HEK293T (cell line): ENCODE data around the gene ABL2.

Experiments used
- CTCF ChIA-PET: fragments of 350-600 bp; formaldehyde crosslinking; extraction: SDS; loops from one replicate; lab custom pipeline; 2021; ENCODE audit warnings: antibody characterized with exemption, inconsistent platforms; lab: Yijun Ruan, JAX
- POLR2A ChIA-PET: fragments of 350-600 bp; formaldehyde crosslinking; extraction: SDS; loops from one replicate; lab custom pipeline; 2020; ENCODE audit warnings: antibody characterized with exemption, inconsistent platforms; lab: Yijun Ruan, JAX
- DNase-seq: peaks from one replicate; pipeline ENCODE4 v3.0.0; 2012; ENCODE audit warnings: mixed read lengths; ENCODE audit errors: extremely low spot score
- ARNT ChIP-seq: fragments of 450-650 bp; IDR thresholded peaks from 2 replicates; pipeline ENCODE4 v1.6.1; 2017; ENCODE audit warnings: mild to moderate bottlenecking
- BHLHE40 ChIP-seq: fragments of 450-650 bp; IDR thresholded peaks from 2 replicates; pipeline ENCODE4 v1.6.1; 2016; ENCODE audit warnings: mild to moderate bottlenecking, moderate library complexity, borderline replicate concordance
- CTBP1 ChIP-seq: fragments of 450-650 bp; IDR thresholded peaks from 2 replicates; pipeline ENCODE4 v1.6.1; 2016; ENCODE audit warnings: borderline replicate concordance
- ELF4 ChIP-seq: fragments of 450-650 bp; IDR thresholded peaks from 2 replicates; pipeline ENCODE4 v1.6.1; 2017; ENCODE audit warnings: antibody characterized with exemption
- FOXA1 ChIP-seq: fragments of 450-650 bp; IDR thresholded peaks from 2 replicates; pipeline ENCODE4 v1.6.1; 2016; ENCODE audit warnings: mild to moderate bottlenecking
- FOXK2 ChIP-seq: fragments of 450-650 bp; IDR thresholded peaks from 2 replicates; pipeline ENCODE4 v1.6.1; 2016; ENCODE audit warnings: mild to moderate bottlenecking
- FOXM1 ChIP-seq: fragments of 450-650 bp; IDR thresholded peaks from 2 replicates; pipeline ENCODE4 v1.6.1; 2017; ENCODE audit warnings: mild to moderate bottlenecking, borderline replicate concordance
- HDGF ChIP-seq: fragments of 450-650 bp; IDR thresholded peaks from 2 replicates; pipeline ENCODE4 v1.6.1; 2017; ENCODE audit warnings: antibody characterized with exemption, borderline replicate concordance
- L3MBTL2 ChIP-seq: fragments of 450-650 bp; conservative IDR thresholded peaks from 2 replicates; pipeline ENCODE4 v1.6.1; 2016; ENCODE audit warnings: mild to moderate bottlenecking
- LEF1 ChIP-seq: fragments of 450-650 bp; IDR thresholded peaks from 2 replicates; pipeline ENCODE4 v1.6.1; 2017; ENCODE audit warnings: mild to moderate bottlenecking, borderline replicate concordance
- NFRKB ChIP-seq: fragments of 450-650 bp; IDR thresholded peaks from 2 replicates; pipeline ENCODE4 v1.6.1; 2016; ENCODE audit warnings: mild to moderate bottlenecking, moderate library complexity
- SP1 ChIP-seq: fragments of 450-650 bp; IDR thresholded peaks from 2 replicates; pipeline ENCODE4 v1.6.1; 2017
- SUZ12 ChIP-seq: fragments of 450-650 bp; IDR thresholded peaks from 2 replicates; pipeline ENCODE4 v1.6.1; 2016; ENCODE audit warnings: mild to moderate bottlenecking
- TARDBP ChIP-seq: fragments of 450-650 bp; IDR thresholded peaks from 2 replicates; pipeline ENCODE4 v1.6.1; 2016
- ZNF384 ChIP-seq: fragments of 450-650 bp; IDR thresholded peaks from 2 replicates; pipeline ENCODE4 v1.6.1; 2016
- TF ChIP-seq, protein P1 (sequence below): fragments of 450-650 bp; IDR thresholded peaks from 2 replicates; pipeline ENCODE4 v1.6.1; 2016

The ABL2 gene

GRCh38 chr1:179061360-179062282 is 167.9 kb downstream of the ABL2 start:
- CTCF ChIA-PET, result no interaction called here
- DNase-seq, result no peak
- POLR2A ChIA-PET, result no interaction called here
- TF ChIP-seq FOXA1, result no peak
- no peak for TF ChIP-seq CTBP1
- TF ChIP-seq BHLHE40, result no peak
- no peak for TF ChIP-seq FOXK2
- TF ChIP-seq ZNF384, result no peak
- TF ChIP-seq ARNT, result no peak
- TF ChIP-seq L3MBTL2, result no peak
- no peak for TF ChIP-seq NFRKB
- TF ChIP-seq SUZ12, result no peak
- TF ChIP-seq ELF4, result no peak
- TF ChIP-seq LEF1, result no peak
- TF ChIP-seq, protein P1, sequence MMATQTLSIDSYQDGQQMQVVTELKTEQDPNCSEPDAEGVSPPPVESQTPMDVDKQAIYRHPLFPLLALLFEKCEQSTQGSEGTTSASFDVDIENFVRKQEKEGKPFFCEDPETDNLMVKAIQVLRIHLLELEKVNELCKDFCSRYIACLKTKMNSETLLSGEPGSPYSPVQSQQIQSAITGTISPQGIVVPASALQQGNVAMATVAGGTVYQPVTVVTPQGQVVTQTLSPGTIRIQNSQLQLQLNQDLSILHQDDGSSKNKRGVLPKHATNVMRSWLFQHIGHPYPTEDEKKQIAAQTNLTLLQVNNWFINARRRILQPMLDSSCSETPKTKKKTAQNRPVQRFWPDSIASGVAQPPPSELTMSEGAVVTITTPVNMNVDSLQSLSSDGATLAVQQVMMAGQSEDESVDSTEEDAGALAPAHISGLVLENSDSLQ, result no peak
- no peak for TF ChIP-seq TARDBP
- no peak for TF ChIP-seq HDGF
- TF ChIP-seq FOXM1, result no peak
- no peak for TF ChIP-seq SP1

- TF ChIP-seq NFRKB, result no peak
- TF ChIP-seq ZNF384, result no peak
- TF ChIP-seq CTBP1, result no peak
- TF ChIP-seq ELF4, result no peak
- TF ChIP-seq TARDBP, result no peak
- no peak for TF ChIP-seq SUZ12
- TF ChIP-seq ARNT, result no peak
- no peak for TF ChIP-seq BHLHE40
- no peak for TF ChIP-seq HDGF
- TF ChIP-seq, protein P1, result no peak
- TF ChIP-seq FOXK2, result no peak
- TF ChIP-seq L3MBTL2, result no peak
- TF ChIP-seq LEF1, result no peak
- TF ChIP-seq FOXM1, result no peak
- TF ChIP-seq SP1, result no peak
- TF ChIP-seq FOXA1, result no peak
- no peak for DNase-seq
- ChIA-PET CTCF (interaction anchor here (0.6 kb wide), 1 partner anchor 72 kb away, joined by 4 read pairs; no protein-coding TSS in a partner anchor), POLR2A (no interaction called here)
These were observed 170.7 kb downstream of the ABL2 start for GRCh38 chr1:179058487-179059483.

DNA sequence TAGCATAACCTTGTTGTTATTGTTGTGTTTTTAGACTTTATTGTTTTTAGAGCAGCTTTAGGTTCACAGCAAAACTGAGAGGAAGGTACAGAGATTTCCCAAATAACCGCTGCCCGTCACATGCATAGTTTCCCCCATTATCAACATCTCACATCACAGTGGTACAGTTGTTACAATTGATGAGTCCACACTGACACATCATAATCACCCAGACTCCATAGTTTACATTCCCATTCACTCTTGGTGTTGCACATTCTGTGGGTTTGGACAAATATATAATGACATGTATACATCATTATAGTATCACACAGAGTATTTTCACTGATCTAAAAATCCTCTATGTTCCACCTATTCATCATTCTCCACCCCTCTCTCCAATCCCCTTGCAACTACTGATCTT is 173.5 kb downstream of the ABL2 start:
- DNase-seq, result no peak
- TF ChIP-seq ELF4, result no peak
- TF ChIP-seq, protein P1, result no peak
- TF ChIP-seq CTBP1, result no peak
- TF ChIP-seq SUZ12, result no peak
- no peak for TF ChIP-seq FOXA1
- no peak for TF ChIP-seq LEF1
- no peak for TF ChIP-seq BHLHE40
- TF ChIP-seq NFRKB, result no peak
- TF ChIP-seq FOXM1, result no peak
- no peak for TF ChIP-seq ZNF384
- no peak for TF ChIP-seq FOXK2
- no peak for TF ChIP-seq L3MBTL2
- TF ChIP-seq HDGF, result no peak
- TF ChIP-seq SP1, result no peak
- TF ChIP-seq TARDBP, result no peak
- no peak for TF ChIP-seq ARNT
- CTCF ChIA-PET, result no interaction called here
- POLR2A ChIA-PET, result no interaction called here

- ChIA-PET POLR2A (no interaction called here), CTCF (no interaction called here)
- no peak for DNase-seq
- TF ChIP-seq ELF4 (no peak), L3MBTL2 (no peak), FOXA1 (no peak), FOXK2 (no peak), ARNT (no peak), CTBP1 (no peak), BHLHE40 (no peak), NFRKB (no peak), SUZ12 (no peak), TARDBP (no peak), HDGF (no peak), LEF1 (no peak), SP1 (no peak), ZNF384 (no peak)
- TF ChIP-seq, protein P1, result no peak
These were observed 176.0 kb downstream of the ABL2 start for GRCh38 chr1:179053486-179053885.
